IPS DF 19.7 (cell line): ENCODE measurements around the gene CRTAC1.

Experiments
- DNase-seq: peaks from one replicate; pipeline ENCODE4 v3.0.0-alpha.2; 2013; ENCODE audit warnings: low read depth, low spot score

Gene CRTAC1

DNA sequence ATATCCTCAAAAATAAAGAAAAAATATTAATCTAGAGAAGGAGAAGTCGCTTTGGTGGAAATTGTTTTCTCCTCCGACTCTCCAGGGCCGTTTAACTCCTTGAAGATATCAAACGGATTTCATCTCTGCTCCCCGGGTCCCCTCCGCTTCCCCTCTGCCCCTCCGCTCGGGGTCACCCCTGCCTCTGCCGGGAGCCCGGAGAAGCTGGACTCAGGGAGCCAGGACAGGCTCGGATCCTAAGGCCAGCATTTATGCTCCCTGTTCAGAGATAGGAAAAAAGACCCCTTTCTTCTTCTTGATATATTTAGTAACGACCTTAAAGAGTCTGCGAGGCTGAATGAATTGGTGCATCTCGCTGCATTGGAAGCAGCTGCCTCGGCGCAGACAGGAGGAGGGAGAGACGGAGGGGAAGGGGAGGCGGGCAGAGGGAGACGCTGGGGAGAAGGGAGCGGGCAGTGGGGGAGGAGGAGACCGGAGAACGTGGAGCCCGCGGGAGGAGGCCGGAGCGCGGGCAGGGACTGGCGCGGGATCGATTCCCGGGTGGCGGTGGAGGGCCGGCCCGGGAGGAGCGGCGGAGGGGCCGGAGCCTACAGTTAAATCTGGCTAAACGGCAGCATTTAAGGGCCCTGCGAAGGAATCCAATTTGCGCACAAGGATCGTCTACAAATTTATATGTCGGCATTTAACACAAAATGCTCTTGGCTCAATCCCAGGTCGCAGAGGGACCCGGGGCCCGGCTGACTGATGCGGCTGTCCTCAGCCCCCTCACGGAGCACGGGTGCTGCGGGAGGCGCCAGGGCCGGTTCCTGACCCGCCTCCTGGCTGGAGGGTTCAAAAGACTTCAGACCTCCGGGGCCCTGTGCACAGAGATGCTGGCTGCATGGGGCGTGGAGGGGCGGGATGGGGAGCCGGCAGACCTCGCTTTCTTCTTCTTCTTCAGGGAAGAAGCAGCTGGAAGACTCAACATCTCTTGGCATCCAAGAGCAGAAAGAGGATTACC is 55.6 kb downstream of the CRTAC1 start:
- DNase-seq, result no peak

DNA sequence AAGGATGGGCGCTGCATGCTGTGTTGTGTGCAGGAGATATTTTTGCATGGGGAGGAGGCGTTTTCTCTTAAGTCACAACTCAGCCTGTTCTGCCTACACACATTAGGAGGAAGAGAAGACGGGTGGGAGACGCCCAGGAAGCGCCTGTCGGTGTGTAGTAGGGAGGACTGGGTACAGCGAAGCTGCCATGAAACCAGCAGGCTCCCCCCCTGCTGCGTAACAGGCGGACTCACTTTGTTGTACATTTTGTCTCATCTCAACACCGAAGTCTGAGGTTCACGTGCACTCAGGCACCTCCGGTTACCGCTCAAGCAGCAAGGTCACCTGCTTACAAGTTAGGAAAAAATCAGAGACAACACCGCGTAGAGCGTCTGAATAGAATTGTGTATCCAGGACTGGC is 56.3 kb downstream of the CRTAC1 start:
- no peak for DNase-seq

DNA sequence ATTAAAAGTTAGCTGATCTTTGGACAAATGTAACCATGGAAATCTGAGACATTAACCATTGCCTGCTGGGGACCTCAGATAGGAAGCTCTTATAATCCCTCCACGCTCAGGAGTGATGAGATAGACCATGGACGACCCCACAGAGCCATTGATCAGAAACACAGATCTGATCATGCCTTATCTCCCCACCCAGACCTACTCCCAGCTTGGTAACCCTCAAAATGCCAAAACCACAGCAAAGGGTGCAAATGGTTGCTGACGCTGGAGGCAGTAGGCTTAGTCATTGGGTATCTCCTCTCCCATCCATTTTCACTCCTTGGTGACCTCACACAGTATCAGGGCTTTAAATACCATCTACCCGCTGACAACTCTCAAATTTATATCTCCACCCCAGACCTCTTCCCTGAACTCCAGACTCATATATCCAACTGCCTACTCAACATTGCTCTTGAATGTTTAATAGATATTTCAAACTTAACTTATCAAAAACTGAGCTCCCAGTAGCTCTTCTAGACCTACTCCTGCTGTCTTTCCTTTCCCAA is 60.8 kb downstream of the CRTAC1 start:
- no peak for DNase-seq

DNA sequence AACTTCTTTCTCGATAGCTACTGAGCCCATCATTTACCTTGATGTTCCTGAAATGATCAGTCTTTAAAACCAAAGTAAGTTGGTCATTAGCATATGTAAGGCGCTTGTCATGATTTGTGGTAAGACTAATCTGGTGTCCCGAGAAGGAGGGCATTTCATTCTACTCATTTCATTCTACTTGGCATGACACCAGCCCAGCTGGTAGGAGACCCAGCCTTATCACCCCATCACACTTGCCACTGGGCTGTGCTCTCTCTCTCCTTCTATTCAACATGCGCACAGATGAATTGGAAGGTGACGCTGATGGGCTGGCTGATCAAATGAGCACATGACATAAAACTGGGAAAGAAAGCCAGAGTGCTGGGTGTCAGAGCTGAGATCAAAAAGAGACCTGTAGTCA is 65.7 kb downstream of the CRTAC1 start:
- no peak for DNase-seq

DNA sequence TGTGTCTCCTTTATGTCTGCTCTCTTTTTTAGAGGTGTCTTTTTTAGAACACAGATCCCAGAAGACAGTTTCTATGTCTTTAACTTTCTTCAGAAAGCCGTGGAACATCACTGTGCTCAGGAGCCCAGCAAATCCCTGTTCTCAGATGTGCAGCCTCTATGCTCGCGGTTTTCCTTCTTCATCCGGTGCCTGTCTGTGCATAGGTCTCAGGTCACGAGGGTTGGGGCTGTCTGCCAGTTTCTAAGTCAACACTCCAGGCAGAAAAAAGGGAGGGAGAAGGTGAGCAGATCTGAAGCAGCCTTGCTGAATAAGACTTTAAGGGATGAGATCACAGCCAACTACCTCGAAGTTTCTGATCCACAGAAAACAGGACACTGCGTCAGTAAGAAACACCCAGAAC is 68.5 kb downstream of the CRTAC1 start:
- DNase-seq, result no peak

DNA sequence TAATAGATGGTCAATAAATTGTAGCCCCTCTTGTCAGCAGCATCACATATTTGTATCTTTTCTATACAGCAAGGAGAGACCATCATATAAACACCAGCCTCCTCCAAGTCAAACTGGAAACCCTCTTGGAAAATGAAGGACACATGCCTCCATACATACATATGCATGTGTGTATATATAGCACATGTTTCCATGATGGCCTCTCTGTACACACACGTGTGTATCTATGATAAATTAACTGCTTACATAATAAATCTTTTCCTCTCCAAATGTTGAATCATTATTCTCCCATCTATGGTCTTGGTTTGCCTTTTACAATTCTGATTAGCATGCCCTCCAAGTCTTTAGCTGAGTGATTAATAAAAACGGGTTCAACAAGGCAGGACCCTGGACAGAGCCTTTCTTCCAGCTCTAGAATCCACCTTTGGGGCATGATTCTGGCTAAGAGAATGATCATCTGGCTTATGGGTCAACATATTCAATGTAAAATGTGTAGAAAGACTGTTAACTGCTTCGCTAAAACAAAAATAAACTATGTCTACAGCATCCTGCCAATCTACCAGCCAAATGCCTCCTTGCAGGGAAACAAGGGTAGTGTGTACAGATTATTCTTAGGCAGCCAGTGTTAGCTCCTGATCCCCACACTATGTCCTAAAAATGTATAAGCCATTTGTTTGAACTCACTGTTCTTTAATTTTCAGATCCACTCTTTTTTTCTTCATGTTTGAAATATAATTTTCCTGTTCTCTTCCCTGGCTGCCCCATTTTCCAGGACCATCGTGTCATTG is 70.0 kb downstream of the CRTAC1 start:
- DNase-seq, result no peak

DNA sequence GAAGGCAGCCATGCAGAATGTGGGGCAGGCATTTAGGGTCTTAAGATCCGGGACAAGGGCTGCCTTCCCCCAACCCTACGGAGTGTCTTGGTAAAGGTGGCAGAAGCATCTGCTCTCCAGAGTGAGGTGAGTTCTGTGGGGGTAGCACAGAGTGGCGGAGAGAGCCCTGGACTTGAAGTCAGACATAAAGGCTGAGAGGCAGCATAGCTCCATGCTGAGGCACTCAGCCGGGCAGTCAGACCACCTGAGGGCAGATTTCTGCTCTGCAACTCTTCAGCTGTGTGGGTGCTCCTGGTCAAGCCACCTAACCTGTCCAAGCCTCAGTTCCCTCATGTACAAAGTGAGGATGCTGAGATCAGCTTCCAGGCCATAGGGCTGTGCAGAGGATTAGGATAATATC is 81.0 kb downstream of the CRTAC1 start:
- DNase-seq, result no peak

DNA sequence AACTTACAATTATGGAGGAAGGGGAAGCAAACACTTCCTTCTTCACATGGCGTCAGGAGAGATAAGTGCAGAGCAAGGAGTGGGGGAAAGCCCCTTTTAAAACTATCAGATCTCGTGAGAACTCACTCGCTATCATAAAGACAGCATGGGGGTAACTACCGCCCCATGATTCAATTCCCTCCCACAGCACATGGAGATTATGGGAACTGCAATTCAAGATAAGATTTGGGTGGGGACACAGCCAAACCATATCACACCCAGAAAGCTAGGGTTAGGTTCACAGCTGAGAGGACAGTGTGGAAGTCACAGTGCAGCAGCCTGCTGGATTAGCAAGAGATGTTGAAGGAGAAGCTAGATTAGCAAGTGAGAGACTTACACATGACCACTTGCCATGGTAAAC is 81.6 kb downstream of the CRTAC1 start:
- no peak for DNase-seq

DNA sequence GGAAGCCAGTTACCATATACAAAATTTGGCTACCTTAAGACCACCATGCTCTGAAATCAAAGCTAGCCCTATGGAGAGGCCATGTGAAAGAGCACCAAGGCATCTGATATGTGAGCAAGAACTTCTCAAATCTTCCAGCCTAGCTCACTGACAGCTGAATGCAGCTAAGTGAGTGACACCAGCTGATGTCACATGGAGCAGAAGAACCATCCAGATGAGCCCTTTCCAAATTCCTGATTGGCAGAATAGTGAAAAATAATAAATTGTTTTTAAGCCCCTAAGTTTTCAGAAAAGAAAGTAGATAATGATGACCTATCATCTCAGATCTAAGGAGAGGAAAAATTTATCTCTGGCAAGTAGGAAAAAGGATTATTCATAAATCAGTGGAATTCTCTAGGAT is 85.6 kb downstream of the CRTAC1 start:
- no peak for DNase-seq

DNA sequence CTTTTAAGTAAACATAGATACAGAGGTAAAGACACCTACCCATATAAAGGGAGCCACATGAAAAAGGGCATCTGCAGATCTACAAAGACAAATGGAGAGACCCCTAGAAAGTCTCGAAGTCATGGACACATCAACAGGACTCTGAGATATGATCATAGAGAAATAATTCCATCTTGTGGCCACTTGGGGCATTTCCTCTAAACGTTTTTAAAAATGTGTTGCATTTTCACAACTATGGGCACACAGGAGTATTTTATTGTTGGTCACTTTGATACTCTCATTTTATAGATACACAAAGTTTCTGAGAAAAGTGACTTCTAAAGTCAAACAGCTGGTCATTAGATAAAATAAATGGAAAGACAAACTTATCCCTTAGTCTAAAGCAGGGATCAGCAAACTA is 87.1 kb downstream of the CRTAC1 start:
- no peak for DNase-seq

DNA sequence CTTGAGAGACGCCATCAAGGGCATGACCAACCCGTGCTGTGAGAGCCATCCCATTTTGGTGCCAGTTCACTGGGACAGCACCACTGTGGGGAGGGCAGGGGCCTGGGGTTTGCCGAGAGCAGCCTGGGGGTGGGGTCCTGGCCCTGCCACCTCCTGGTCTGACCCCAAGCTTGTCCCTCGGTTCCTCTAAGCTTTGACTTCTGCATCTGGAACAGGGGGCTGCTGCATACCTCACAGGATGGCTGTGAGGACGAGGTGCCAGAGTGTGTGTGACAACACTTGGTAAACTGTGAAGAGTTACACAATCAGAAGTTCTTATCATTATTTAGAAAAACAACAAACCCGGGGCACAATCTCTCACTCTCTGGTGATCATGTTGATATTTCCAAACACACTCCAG is 89.9 kb downstream of the CRTAC1 start:
- DNase-seq, result no peak

DNA sequence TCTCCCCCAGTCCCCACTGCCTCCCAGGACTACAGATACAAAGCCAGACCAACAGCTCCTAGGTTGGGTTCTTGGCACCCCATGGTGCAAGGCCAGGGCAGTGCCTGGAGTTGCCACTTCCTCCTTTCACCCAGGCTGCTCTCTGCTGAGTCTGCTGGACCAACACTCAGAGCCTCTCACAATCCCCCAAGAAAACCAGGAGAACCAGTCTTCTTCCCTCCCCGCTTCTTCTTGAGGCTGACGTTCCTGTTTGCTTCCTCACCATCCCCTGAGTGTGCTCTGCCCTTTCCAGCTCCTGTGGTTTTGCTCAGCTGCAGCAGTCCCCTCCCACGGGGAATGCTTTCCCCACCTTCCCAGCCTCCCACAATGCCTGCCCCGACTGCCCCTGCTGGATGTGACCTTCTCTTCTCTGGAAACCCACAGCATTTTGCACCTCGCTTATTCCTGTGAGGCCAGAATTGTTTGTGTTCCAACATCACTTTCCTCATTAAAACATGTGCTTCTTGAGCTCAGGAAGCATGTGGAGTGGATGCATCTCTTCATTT is 90.9 kb downstream of the CRTAC1 start:
- no peak for DNase-seq

DNA sequence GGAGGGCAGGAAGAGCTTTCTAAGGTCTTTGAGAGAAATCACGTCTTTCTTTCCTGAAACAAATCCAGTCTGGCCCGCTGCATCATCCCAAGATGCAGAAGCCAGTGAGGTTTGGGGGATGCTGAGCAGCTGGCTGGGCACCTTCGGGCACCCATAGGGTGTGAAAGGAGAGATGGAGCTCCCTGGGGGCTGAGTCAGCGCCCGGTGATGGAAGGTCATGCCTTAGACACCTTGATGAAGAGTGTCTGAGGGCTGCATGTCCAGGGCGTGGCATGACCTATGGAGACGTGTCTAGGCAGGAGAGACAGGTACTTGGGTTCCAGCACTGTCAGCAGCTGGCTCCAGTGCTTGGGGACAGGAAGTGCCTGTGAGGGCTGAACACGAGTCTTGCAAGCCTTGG is 92.5 kb downstream of the CRTAC1 start:
- no peak for DNase-seq

DNA sequence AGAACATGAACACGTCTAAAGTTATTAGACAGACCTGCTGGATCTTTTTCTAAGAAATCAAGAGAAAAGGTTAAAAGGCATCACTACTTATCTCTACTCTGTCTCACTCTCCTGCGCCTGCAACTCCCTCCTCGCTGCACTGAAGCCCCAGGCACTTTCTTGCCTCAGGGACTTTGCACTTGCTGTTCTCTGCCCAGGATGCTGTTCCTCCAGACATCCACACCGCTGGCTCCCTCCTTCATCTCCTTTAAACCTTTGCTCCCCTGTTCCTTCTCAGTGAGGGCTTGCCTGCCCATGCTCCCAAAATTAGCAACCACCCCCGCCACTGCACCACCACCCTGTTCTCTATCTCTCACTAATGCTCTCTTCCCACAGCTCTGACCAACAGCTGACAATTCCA is 93.4 kb downstream of the CRTAC1 start:
- no peak for DNase-seq

DNA sequence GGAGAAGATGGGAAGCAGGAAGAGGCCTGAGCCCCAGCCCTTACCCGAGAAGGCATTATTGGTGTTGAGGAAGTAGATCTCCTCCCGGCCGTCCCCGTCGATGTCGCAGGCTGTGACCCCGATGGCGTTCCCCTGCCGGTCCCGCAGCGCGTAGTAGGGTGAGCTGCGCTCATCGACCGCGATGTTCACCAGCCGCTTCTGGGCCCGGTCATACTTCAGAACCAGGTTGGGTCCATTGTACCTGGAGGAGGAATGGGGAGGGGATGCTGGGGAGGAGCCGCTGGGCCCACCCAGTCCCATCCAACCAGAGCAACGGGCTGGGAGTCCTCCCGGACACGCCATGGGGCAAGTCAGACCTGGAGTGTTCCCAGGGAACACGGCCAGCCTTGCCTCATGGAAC is 94.3 kb downstream of the CRTAC1 start:
- DNase-seq, result no peak

DNA sequence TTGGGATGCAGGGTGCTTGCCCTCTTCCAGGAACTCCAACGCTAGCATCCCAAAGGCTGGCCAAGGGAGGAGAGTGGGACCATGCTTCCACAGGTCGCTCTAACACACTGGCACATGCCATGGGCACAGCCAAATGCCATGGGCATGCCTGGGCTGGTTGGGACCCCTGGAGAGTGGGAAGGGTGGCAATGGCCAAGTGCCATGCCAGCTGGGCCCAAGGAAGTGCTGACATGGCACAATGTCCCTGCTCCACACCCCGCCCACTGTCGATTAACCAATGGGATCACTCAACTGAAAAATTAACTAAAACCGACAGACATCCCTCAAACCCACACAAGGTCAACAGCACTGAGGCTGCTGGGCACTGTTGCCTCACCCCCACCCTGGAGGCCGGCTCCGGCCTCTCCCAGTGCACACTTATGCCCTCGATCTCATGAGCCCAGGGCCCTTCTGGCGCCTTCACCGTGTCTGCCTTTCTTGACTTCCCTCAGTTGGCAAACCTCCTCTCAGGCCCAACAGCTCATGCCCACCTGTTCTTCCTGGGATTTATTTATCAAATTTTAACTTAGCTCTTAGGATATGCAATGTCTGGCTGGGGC is 97.4 kb downstream of the CRTAC1 start:
- DNase-seq, result no peak

DNA sequence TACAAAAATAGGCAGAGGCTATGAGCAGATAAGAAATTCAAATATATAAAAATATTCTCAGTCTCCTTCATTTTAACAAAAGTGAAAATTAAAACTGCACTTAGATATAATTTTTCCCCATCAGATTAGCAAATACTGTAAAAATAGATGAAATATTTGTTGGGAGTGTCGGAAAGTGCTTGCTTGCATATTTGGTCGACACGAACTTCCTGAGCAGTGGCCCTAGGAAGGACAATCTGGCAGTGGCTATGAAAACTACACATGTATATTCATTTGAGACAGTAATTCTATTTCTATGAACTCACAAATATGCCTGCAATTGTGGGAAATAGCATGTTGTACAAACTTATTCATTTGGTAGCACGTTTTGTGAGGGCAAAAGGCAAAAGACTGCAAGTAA is 99.4 kb downstream of the CRTAC1 start:
- no peak for DNase-seq

DNA sequence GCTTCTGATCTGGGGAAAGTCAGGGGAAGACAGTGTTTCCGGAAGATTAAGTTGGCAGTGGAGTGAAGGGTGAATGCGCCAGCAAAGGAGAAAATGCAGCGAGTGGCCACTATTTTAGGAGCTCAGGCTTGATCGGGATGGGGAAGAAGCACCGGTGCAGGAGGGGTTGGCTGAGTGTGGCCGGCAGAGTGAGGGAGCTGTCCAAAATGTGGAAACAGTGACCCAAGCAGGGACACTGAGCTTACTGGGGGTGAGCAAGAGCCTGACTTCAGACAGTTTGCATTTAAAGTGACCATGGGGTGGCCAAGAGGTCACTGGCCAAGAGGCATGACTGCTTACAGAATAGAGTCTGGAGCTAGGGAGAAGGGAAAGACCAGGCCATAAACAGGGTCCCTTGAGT is 101.5 kb downstream of the CRTAC1 start:
- no peak for DNase-seq

DNA sequence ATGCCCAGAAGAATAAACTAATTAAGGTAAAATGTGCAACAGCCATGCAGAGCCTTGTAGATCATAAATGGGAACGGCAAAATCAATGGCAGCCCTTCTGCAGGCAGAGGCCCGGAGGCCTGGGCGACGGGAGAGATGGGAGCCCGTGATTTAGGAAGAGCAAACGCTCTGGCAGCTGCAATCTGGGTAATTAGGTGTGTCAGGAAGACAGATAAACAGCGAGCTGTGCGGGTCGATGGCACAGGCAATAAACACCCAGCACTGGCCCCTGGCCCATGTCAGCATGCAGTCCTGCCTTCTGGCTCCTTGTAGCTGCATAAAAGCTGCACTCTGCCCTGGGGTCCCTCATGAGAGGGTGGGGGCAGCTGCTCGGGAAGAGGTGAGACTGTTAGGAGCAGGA is 102.8 kb downstream of the CRTAC1 start:
- DNase-seq, result no peak

DNA sequence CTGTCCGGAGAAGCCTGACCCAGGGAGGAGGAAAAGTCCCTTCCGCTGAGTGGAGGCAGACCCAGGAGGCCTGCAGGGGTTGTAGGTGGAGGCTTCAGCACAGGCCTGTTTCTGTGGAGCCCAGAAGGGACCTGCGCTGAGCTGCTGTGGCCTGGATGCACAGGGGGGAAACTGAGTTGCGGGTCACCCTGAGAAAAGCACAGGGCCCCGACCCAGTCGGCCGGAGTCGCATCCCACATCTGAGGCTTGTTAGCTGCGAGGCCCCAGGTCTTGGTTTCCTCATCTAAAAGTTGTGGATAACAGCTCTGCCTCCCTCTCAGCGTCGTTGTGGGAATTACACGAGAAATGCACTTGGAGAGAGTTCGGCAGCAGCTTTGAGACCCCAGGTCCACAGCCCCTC is 104.4 kb downstream of the CRTAC1 start:
- no peak for DNase-seq

DNA sequence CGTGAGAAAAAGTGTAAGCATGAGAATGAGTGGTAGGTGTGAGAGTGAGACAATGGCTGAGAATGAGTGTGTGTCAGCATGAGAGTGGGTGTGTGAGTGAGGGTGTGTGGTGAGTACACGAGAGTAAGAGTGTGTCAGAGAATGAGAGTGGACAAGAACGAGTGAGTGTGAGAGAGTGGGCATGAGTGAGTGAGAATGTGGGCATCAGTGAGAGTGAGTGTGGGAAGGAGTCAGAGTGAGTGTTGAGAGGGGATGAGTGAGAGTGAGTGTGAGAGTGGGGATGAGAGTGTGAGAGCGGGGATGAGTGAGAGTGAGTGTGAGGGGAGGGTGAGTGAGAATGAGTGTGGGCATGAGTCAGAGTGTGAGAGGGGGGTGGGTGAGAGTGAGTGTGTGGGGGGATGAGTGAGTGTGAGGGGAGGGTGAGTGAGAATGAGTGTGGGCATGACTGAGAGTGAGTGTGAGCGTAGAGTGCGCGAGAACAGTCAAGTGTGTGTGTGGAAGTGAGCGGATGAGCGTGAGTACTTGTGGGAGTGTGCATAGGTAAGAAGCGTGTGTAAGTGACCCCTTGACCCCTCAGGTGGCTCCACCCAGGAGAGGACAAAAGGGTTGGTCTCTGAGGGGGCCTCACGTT is 105.0 kb downstream of the CRTAC1 start:
- DNase-seq, result no peak
